ENCODE results near the gene SLC35A4. TPM values are rescaled to one million over a fixed set of nuclear protein-coding genes. Genes with fewer than 3 reads are reported as not detected.

Gene SLC35A4
- total and polyA plus RNA-seq, 2 of the 13 experiments (the other 11 are each of a cell fraction or from before 2014, with no cell fraction given) = 0.71 to 4.0 TPM

- TF ChIP-seq ZNF652 (CRISPR knock-in tag; IDR thresholded peaks at IDR 0.05; ENCODE audit: borderline replicate concordance, low read depth) (no peak), BCL6 (CRISPR knock-in tag; IDR thresholded peaks at IDR 0.05) (no peak), SP5 (CRISPR knock-in tag; IDR thresholded peaks at IDR 0.05; ENCODE audit: borderline replicate concordance, low read depth) (peak; percentile 62), KIAA2018 (CRISPR knock-in tag; IDR thresholded peaks at IDR 0.05; ENCODE audit: borderline replicate concordance) (no peak), ZNF703 (CRISPR knock-in tag; IDR thresholded peaks at IDR 0.05; ENCODE audit: borderline replicate concordance) (no peak), ZNF639 (CRISPR knock-in tag; conservative IDR thresholded peaks at IDR 0.05) (no peak), DZIP1 (CRISPR knock-in tag; IDR thresholded peaks at IDR 0.05) (no peak), POLR2A (IDR thresholded peaks at IDR 0.05; ENCODE audit: insufficient read depth in 1 of 2, low read depth in 2 of 2, low read length in 2 of 2) (0 out of 4 replicates have a peak, but pooled peaks have one; percentile 11 to 24), SUZ12 (IDR thresholded peaks at IDR 0.05; ENCODE audit: low read depth, low read length) (no peak), SIN3B (IDR thresholded peaks at IDR 0.05; ENCODE audit: low read length) (no peak), MTF2 (CRISPR knock-in tag; IDR thresholded peaks at IDR 0.05; ENCODE audit: borderline replicate concordance) (no peak), ZNF598 (CRISPR knock-in tag; IDR thresholded peaks at IDR 0.05; ENCODE audit: borderline replicate concordance) (no peak), BRCA1 (CRISPR knock-in tag; IDR thresholded peaks at IDR 0.05) (no peak), CBX1 (IDR thresholded peaks at IDR 0.05; ENCODE audit: low read depth) (no peak), RELA (CRISPR knock-in tag; IDR thresholded peaks at IDR 0.05) (no peak), KDM3A (CRISPR knock-in tag; IDR thresholded peaks at IDR 0.05; ENCODE audit: low read depth) (peak; percentile 37; the same call in 1 of the 2 replicates), ZFX (CRISPR knock-in tag; IDR thresholded peaks at IDR 0.05; ENCODE audit: low read depth) (peak; percentile 54; the same call in 1 of the 2 replicates), SALL1 (CRISPR knock-in tag; IDR thresholded peaks at IDR 0.05) (peak; percentile 42; the same call in 1 of the 2 replicates), KAT2B (IDR thresholded peaks at IDR 0.05; ENCODE audit: borderline replicate concordance, low read depth, low read length) (no peak)
These were observed at the start of gene SLC35A4, which contains the start of gene APBB3 (continued) for GRCh38 chr5:140564196-140565023.

All from HepG2 (cell line).